Suprapubic skin (tissue), 4 donors: Measurements from ENCODE around the gene SHOC1. TPM values are rescaled to one million over a fixed set of nuclear protein-coding genes. Genes with fewer than 3 reads are reported as not detected.

Experiments
- DNase-seq, 2 donors: peaks; one replicate each; pipeline ENCODE4 v3.0.0-alpha.2; 2019; ENCODE audit warnings: low spot score in 2 of 2
- H3K27ac ChIP-seq: fragments of 200-600 bp; sonication (generic); one replicate; pipeline ENCODE4 v1.5.1; 2019
- H3K27me3 ChIP-seq: fragments of 200-600 bp; sonication (generic); one replicate; pipeline ENCODE4 v1.5.1; 2019
- H3K36me3 ChIP-seq: fragments of 200-600 bp; sonication (generic); one replicate; pipeline ENCODE4 v1.5.1; 2019
- H3K4me1 ChIP-seq: fragments of 200-600 bp; sonication (generic); one replicate; pipeline ENCODE4 v1.5.1; 2019
- H3K4me3 ChIP-seq: fragments of 200-600 bp; sonication (generic); one replicate; pipeline ENCODE4 v1.5.1; 2019; ENCODE audit warnings: mild to moderate bottlenecking
- H3K9me3 ChIP-seq: fragments of 200-600 bp; sonication (generic); one replicate; pipeline ENCODE4 v1.5.1; 2019
- EP300 ChIP-seq: sonication (generic); formaldehyde crosslinking; IDR thresholded peaks from one replicate; pipeline ENCODE4 v1.6.1; 2017; ENCODE audit warnings: antibody characterized with exemption
- POLR2A ChIP-seq, 2 donors: fragments of 450-650 bp; IDR thresholded peaks; one replicate each; pipeline ENCODE4 v1.6.1; 2017; ENCODE audit warnings: antibody characterized with exemption in 2 of 2, mild to moderate bottlenecking in 2 of 2, moderate library complexity in 2 of 2
- POLR2AphosphoS5 ChIP-seq, 3 donors: sonication (generic); formaldehyde crosslinking; IDR thresholded peaks; one replicate each; pipeline ENCODE4 v1.6.1; 2017; ENCODE audit warnings: antibody characterized with exemption in 3 of 3
- WGBS: methylation state at CpG from one replicate; pipeline ENCODE4 v1.1.5; 2018; 5-methylcytosine and 5-hydroxymethylcytosine counted together
- total RNA-seq, 4 donors: library from RNA; depleted of rRNA; stranded (reverse); fragments of >200 nt; gene quantifications; one replicate each; pipeline ENCODE4 v1.1.0, GENCODE V29; 2016
- TF ChIP-seq, protein P1 (sequence below), 2 donors: fragments of 200-600 bp in 1 of 2; fragments of 450-650 bp in 1 of 2; sonication (generic) in 1 of 2; IDR thresholded peaks; one replicate each; pipeline ENCODE4 v1.5.1; 2016 to 2019; ENCODE audit warnings: antibody characterized with exemption in 2 of 2, mild to moderate bottlenecking in 1 of 2, moderate library complexity in 1 of 2

SHOC1 gene
- total RNA-seq, 4 donors from 2014 or later = 0.56 to 1.2 (median 0.98) TPM

DNA sequence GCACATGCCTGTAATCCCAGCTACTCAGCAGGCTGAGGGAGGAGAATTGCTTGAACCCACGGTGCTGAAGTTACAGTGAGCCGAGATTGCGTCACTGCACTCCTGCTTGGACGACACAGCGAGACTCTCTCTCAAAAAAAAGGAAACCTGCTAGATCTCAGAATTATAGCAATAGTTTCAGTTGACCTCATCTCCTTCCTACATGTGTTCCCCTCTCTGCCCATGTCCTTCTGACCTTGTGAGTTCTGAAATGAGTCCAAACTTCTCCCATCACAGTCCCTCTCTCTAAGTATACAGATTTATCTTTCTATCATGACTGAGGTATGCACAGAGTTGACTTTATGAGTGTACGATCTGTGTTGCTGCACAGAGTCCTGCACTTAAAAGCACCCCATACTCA is 44.6 kb upstream of the SHOC1 start:
- H3K27ac ChIP-seq = no peak overlapping the region
- no peaks in the 10 kb centered on the region for H3K27me3 ChIP-seq
- peaks cover 24% of the 10 kb centered on the region for H3K4me1 ChIP-seq
- no peak for DNase-seq
- H3K9me3 ChIP-seq = no peaks in the 10 kb centered on the region
- no peak overlapping the region for H3K4me3 ChIP-seq
- TF ChIP-seq POLR2AphosphoS5 (IDR thresholded peaks at IDR 0.05) (no peak), EP300 (no peak), POLR2A (IDR thresholded peaks at IDR 0.05) (no peak)
- TF ChIP-seq, protein P1, sequence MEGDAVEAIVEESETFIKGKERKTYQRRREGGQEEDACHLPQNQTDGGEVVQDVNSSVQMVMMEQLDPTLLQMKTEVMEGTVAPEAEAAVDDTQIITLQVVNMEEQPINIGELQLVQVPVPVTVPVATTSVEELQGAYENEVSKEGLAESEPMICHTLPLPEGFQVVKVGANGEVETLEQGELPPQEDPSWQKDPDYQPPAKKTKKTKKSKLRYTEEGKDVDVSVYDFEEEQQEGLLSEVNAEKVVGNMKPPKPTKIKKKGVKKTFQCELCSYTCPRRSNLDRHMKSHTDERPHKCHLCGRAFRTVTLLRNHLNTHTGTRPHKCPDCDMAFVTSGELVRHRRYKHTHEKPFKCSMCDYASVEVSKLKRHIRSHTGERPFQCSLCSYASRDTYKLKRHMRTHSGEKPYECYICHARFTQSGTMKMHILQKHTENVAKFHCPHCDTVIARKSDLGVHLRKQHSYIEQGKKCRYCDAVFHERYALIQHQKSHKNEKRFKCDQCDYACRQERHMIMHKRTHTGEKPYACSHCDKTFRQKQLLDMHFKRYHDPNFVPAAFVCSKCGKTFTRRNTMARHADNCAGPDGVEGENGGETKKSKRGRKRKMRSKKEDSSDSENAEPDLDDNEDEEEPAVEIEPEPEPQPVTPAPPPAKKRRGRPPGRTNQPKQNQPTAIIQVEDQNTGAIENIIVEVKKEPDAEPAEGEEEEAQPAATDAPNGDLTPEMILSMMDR (IDR thresholded peaks at IDR 0.05) = no peak
- H3K36me3 ChIP-seq = no peaks in the 10 kb centered on the region
- WGBS = 68% methylated on average over 6 of the region's 6 CpGs

DNA sequence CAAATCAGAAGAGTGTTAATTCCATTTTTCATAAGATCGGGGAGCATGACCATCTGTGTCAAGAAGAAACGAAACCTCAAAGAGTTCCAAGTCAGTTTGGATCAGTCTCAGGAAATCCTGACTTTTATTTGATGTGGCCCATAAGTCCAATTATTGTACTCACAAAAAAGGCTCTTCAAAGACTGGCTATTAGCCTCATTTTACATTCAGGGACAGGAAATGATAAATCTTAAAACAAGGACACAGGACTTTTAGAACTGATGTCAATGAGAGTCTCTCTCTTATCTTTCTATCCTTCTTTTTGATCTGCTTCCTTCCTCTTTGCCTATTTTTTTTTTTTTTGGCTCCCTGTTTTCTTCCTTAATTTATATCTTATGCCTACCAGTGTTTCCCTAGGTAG is 43.7 kb upstream of the SHOC1 start:
- Histone ChIP-seq H3K36me3 (no peaks in the 10 kb centered on the region), H3K4me3 (no peak overlapping the region), H3K4me1 (peaks cover 20% of the 10 kb centered on the region), H3K27me3 (no peaks in the 10 kb centered on the region), H3K9me3 (no peaks in the 10 kb centered on the region), H3K27ac (no peak overlapping the region)
- no peak for TF ChIP-seq POLR2A (IDR thresholded peaks at IDR 0.05)
- no peak for TF ChIP-seq EP300
- no peak for TF ChIP-seq POLR2AphosphoS5 (IDR thresholded peaks at IDR 0.05)
- TF ChIP-seq, protein P1 (IDR thresholded peaks at IDR 0.05) = no peak
- no peak for DNase-seq
- WGBS = 62% methylated on average over 2 of the region's 2 CpGs

DNA sequence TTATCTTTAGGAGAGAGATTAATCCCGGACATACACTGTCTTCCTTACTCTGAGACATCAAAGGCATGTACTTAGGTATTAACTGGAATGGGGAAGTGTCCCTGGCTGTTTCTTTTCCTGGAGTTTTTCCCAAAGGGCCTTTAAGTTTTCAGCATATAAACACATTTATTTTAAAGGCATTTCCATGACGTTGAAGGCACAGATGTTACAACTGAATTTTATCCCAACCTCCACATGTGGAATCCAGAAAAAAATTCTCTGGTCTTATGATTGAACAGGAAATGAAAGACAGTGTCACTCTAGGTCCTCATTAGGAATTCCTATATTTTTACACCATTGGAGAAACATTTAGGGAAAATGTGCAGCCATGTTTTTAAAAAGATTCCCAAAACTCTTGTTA is 41.6 kb upstream of the SHOC1 start:
- no peak for DNase-seq
- Histone ChIP-seq H3K27me3 (no peaks in the 10 kb centered on the region), H3K4me3 (no peak overlapping the region), H3K9me3 (no peaks in the 10 kb centered on the region), H3K27ac (no peak overlapping the region), H3K36me3 (no peaks in the 10 kb centered on the region), H3K4me1 (peaks cover 22% of the 10 kb centered on the region)
- 75% methylated on average over 2 of the region's 2 CpGs for WGBS
- TF ChIP-seq EP300 (no peak), POLR2AphosphoS5 (IDR thresholded peaks at IDR 0.05) (no peak), POLR2A (IDR thresholded peaks at IDR 0.05) (no peak)
- TF ChIP-seq, protein P1 (IDR thresholded peaks at IDR 0.05) = no peak

DNA sequence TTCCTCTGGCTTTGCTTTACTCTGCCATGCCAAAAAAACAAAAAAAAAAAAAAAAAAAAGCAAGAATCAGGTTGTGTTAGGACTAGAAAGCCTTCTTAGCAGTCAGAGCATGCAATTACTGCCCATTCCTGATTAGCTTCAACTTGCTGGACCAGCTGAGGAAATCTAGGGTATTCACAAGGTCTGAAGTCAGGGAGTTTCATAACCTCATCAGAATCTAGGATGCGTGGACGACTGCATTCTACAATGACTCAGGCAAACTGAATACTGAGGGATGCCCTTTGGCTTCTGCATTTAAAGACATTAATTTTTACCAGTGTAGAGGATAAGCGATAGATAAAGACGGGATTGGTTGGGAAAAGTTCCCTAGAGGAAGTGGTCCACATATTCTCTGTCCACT is 39.2 kb upstream of the SHOC1 start:
- H3K27ac ChIP-seq = no peak overlapping the region
- peaks cover 16% of the 10 kb centered on the region for H3K4me1 ChIP-seq

DNA sequence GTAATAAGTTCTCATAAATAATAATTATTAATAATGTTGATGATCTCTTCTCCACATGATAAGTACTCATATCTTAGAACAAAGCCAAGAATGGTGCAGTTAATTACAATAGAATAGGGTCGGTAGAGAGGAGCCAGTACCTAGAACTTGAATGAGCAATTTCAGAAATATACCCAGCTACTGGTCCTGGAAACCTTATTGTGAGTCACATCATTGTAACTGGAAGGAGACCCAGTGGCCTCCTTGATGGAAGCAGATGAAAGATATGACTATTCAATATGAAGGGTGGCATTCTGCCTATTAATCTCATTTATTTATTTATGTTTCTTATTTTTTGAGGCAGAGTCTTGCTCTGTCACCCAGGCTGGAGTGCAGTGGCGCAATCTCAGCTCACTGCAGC is 37.7 kb upstream of the SHOC1 start:
- no peak for DNase-seq
- Histone ChIP-seq H3K36me3 (no peaks in the 10 kb centered on the region), H3K27ac (no peak overlapping the region), H3K4me1 (peaks cover 14% of the 10 kb centered on the region), H3K27me3 (no peaks in the 10 kb centered on the region), H3K4me3 (no peak overlapping the region), H3K9me3 (no peaks in the 10 kb centered on the region)
- WGBS = 88% methylated on average over 2 of the region's 2 CpGs
- TF ChIP-seq, protein P1 (IDR thresholded peaks at IDR 0.05) = no peak
- TF ChIP-seq EP300 (no peak), POLR2AphosphoS5 (IDR thresholded peaks at IDR 0.05) (no peak), POLR2A (IDR thresholded peaks at IDR 0.05) (no peak)

More for the DNA sequence above, 39.2 kb upstream of the SHOC1 start:
- Histone ChIP-seq H3K27me3 (no peaks in the 10 kb centered on the region), H3K36me3 (no peaks in the 10 kb centered on the region), H3K4me3 (no peak overlapping the region), H3K9me3 (no peaks in the 10 kb centered on the region)
- TF ChIP-seq POLR2AphosphoS5 (IDR thresholded peaks at IDR 0.05) = no peak
- no peak for TF ChIP-seq EP300
- TF ChIP-seq POLR2A (IDR thresholded peaks at IDR 0.05) = no peak
- WGBS = 54% methylated on average over 4 of the region's 4 CpGs
- DNase-seq = no peak
